Activated T-cell treated with anti-CD3 and anti-CD28 coated beads for 48 hours (primary cell): Measurements from ENCODE around the gene TMEM120B.

ENCODE experiments used
- DNase-seq: peaks from one replicate; pipeline ENCODE4 v3.0.0-alpha.2; 2020; ENCODE audit warnings: low read depth

Gene TMEM120B

DNA sequence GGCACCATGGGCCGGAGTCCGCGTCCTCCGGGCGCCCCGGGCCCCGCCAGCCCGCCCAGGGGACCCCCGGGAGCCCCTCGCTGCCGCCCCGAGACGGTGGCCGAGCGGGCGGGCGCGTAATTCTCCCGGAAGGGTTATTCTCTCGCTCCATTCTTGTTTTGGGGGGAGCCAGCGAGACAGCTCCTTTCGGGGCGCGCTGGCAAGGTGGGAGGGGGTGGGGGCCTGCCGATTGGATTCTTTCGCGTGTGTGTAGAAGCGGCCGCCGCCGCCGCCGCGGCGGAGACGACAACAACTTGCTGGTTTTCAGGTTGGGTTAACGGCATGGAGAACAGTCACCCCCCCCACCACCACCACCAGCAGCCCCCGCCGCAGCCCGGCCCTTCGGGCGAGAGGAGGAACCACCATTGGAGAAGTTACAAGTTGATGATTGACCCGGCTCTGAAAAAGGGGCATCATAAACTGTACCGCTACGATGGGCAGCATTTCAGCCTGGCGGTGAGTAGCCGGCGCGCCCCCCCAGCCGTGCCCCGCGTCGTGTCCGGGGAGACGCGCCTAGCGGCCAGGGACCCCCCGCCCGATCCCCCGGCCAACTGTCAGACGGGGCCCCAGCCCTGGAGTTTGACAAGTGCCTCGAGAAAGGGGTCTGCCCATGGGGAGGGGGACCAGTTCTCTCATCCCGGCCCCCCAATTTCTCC is 92.0 kb downstream of the TMEM120B start:
- DNase-seq: no peak

DNA sequence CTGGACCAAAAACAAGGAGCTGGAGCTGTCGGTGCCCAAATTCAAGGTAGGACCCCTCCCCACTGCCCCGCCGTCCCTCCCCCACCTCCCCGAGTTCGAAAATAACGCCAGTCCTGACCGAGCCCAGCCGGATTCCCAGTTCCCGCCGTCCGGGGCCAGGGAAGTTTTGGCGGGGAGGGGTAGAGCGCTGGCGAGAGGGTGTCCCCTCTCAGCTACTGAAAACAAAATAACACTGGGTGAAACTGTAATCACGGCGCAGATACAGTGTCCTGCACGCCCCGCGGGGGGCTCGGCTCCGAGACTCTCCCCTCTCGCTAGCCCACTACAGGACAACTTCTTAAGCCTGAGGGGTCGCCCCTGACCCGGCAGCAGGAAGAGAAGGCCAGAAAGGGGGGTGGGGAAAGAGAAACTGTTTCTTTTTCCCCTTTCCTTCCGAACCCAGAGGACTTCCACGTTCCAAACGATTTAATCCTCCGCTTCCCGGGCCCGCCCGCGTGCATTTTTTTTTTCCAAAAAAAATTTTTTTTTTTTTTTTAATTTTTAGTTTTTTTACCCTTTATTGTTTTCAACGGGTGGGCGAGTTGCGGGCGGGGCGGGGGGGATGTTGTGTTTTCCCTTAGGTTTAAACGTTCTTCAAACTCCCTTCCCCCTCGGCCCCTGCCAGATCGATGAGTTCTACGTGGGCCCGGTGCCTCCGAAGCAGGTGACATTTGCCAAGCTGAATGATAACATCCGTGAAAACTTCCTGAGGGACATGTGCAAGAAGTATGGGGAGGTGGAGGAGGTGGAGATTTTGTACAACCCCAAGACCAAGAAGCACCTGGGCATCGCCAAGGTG is 92.8 kb downstream of the TMEM120B start:
- no peak for DNase-seq

DNA sequence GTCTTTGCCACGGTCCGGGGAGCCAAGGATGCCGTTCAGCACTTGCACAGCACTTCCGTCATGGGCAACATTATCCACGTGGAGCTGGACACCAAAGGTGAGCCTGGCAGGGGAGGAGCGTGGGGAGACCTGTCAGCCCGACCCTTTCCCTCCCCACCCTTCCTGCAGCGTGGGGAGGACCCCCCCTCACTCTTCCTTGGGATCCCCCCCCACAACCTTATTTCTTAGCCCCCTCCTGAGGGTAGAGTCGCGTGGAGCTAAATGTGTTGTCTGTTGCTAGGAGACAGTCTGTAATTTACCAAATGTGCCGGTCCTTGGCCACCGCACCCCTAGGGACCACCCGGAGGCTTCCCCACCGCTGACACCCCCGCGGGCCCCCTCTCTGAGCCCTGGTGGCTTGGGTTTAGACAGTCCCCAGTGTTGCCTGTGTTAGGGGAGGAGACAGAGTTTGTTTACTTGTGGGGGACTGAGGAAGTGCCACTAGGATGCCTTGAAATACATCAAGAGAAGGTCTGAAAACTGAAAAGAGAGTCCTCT is 93.5 kb downstream of the TMEM120B start:
- no peak for DNase-seq

DNA sequence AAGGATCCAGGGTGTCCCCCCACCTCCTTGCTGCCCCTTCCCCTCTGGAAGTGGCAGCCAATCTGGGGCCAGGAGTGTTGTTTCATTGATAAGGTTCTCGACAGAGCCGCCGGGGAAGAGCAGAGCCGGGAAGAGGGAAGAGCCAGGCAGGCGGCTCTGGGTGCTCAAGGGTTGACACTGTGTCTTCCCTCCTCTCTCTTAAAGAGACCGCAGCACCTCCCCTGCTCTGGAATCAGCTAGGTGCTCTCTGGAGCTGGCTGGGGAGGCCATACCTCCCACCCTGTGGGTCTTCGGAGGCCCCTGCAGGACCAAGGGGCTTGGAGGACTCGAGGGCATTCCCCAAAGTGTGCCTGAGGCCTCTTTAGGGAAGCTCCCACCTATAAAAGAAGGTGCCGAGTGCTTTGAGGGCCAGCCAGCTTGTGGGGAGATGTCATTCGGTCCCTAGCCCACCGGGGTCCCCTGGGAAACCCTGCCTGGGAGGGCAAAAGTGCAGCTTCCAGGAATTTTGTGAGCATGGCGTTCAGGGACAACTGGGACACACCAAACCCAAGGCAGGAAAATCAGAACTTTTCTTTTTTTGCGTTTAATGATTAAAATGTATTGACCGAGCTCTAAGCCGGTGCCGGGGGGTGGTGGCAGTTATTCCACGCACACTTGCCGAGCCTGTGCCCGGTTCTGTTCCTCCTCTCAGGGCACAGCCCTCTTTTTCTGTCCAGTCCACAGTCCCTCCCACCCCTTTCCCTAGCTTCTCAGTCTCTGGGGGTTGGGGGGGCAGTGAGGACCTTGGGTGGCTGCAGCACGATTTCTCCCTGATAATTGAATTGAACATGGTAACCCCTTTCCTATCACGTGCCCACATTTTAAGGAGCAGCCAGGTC is 94.2 kb downstream of the TMEM120B start:
- DNase-seq: no peak

DNA sequence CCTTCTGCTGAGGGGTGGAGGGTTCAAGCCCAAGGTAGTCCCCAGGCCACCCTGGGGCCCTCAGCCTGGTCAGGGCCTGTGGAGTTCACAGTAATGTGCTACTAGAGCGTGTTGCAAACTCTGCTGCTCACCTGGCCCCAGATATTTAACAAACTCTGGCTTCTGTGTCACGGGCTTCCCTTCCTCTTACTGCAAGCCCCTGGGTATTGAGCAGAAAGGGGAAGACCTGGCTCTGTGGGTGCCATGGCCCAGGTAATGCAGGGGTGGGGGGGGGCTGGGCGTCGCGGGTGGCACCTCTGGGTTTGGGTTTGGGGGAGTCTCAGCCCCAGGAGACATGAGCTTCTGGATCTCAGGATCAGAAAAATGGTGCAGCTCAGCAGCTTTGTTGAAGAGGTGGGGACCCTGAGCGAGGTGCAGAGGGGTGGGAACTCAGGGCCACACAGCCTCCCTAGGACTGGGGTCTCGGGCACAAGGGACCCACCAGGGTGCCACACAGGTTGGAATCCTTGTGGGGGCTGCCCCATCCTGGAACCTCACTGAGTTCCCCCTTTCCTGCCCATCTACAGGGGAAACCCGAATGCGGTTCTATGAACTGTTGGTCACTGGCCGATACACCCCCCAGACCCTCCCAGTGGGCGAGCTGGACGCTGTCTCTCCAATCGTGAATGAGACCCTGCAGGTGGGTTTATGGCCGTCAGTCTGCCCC is 95.2 kb downstream of the TMEM120B start:
- DNase-seq: no peak

DNA sequence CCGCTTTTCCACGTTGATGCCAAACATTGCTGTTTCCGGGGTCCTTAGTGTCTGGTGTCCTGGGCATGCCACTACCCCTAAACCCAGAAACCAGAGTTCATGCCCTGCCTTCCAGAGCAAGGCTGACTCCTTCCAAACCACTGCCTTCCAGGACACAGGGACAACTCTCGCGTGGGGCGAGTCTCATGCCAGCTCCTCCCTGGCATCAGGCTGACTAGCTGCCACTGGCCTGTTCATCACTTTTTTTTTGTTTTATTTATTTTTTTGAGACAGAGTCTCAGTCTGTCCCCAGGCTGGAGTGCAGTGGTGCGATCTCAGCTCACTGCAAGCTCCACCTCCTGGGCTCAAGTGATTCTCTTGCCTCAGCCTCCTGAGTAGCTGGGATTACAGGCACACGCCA is 96.1 kb downstream of the TMEM120B start:
- no peak for DNase-seq

DNA sequence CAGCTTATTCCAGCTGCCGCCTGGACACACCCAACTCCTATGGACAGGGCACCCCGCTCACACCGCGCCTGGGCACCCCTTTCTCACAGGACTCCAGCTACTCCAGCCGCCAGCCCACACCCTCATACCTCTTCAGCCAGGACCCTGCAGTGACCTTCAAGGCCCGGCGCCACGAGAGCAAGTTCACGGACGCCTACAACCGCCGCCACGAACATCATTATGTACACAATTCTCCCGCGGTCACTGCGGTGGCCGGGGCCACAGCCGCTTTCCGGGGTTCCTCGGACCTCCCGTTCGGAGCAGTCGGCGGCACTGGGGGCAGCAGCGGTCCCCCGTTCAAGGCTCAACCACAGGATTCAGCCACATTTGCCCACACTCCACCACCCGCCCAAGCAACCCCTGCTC is 97.2 kb downstream of the TMEM120B start:
- no peak for DNase-seq

DNA sequence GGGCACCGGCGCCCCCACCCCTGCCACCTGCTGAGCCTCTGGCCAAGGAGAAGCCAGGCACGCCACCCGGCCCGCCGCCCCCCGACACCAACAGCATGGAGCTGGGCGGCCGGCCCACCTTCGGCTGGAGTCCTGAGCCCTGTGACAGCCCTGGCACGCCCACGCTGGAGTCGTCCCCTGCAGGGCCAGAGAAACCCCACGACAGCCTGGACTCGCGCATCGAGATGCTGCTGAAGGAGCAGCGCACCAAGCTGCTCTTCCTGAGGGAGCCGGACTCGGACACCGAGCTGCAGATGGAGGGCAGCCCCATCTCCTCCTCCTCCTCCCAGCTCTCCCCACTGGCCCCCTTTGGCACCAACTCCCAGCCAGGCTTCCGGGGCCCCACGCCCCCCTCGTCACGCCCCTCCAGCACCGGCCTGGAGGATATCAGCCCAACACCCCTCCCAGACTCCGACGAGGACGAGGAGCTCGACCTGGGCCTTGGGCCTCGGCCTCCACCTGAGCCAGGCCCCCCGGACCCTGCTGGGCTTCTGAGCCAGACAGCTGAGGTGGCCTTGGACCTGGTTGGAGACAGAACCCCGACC is 97.8 kb downstream of the TMEM120B start:
- no peak for DNase-seq

DNA sequence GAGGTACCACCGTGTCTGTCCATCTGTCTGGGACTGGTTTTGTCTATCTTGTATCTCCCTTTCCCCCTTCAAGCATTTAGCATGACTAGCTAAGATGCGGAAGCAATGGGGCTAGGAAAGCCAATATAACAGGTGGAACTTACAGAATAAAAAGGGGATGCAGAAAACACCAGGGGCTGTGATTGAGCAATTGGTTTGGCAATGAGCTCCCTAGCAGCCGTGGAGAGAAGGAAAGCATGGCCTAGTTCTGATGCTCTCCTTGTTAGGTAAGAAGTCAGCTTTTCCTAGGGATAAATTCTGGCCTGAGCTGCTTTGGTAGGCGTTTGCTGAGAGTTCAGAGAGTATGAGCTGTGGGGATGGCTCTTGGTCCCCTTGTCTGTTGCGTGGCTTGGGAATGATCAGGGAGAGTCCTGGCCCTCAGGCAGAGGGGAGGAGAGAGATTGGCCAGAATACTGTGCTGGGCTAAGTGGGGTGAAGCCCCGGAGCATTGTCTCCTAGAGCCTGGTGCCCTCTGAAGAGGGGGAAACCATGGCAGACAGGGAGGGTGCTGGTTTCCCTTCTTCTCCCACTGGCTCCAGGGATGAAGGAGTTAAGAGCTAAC is 98.4 kb downstream of the TMEM120B start:
- no peak for DNase-seq

DNA sequence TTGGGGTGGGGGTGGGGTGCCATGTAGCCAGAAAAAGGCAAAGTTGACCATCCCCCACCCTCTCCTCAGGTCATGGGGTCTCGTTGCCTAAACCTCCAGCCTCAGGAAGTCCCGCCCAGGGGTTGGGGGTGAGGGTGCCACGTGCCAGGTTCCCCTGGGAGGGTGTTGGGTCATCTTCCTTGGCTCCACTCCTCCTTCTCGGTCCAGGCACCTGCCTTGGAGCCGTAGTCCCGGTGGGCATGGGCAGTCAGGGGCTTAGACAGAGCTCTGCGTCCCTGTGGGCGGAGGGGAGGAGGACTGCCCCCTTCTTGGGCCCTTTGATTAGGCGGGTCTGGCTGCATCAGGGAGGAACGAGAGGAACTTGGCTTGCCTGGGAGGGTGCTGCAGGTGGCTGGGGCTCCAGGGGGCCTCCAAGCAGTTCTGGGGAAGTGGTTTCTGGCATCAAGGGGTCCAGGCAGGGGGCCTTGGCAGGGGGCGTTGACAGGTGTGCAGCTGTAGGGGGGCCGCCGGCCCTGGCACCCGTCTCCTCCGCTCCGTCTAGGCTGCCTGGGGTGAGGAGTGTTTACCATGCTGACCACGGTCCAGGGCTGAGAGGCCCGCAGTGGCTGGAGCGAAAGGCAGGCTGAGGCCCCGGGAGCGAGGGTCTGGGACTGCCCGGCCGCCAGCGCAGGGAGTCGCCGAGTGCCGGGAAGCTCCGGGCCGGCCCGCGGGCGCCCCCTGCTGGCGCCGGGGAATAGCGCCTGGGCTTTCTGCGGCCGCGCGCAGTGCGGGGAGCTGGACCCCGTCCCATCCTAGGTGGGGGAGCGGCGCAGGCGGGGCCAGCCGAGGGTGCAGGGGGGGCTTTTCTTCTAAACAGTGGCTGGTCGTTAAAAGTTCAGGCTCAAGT is 99.1 kb downstream of the TMEM120B start:
- DNase-seq: peak; percentile 74

DNA sequence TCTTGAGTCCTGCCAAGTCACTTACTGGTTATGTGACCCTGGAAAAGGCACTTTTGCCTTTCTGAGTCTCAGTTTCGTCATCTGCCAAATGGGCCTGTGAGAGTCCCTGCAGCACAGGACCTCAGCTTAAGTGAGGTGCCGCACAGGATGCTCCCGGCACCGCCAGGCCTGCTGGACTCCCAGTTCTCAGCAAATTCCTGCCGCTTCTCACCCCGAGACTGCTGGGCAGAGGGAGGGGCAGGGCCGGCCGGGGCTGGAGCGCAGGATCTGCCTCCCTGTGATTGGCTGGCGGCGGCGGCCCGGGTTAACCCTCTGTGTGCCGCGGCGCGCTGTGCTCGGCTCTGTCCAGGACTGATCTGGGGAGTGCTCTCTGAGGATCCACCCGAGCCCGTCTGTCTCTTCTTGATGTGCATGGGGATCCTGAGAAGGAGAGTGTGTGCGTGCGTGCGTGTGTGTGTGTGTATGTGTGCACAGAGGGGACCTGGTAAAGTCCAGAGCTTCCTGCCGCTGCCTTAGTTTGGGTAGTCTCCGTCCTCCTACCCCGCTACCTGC is 99.8 kb downstream of the TMEM120B start:
- no peak for DNase-seq

DNA sequence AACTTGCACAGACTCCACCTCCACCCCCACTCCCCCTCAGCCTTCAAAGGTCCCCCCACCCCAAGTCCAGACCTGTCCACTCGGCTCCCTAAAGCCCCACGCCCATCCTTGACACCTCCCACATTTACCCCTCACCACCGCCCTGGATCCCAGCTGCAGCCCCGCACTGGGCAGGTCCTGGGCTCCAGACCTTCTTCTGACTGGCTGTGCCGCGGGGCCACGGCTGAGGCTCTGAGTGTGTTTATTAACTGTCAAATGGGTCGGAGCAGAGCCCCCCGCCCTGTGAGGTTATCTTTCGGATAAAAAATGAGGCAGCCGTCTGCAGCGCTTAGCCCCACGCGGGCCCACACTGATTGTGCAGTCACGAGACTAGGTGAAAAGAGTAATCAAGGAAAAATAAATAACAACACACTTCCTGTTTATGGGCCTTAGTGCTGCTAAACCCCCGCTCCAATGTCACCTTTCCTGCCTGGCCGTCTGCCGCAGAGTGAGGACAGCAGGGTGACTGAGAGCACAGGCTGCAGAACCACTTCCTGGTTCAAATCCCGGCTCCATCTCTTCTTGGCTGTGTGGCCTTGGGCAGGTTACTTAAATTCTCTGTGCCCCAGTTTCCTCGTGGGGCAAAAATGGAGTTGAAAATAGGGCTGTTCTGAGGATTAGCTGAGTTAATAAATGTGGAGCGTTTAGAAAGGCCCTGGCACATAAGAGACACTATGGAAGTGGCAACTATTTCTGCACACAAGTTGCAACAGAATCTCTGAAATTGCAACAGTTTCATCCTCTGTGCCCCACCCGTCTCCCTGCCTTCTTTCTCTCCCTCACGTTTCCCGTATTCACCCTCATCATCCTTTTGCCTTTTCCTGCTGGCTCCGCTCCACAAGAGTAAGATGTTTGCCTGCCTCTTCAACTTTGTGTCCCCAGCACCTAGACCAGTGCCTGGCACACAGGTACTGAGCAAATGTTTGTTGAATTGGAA is 100.7 kb downstream of the TMEM120B start:
- DNase-seq: no peak

DNA sequence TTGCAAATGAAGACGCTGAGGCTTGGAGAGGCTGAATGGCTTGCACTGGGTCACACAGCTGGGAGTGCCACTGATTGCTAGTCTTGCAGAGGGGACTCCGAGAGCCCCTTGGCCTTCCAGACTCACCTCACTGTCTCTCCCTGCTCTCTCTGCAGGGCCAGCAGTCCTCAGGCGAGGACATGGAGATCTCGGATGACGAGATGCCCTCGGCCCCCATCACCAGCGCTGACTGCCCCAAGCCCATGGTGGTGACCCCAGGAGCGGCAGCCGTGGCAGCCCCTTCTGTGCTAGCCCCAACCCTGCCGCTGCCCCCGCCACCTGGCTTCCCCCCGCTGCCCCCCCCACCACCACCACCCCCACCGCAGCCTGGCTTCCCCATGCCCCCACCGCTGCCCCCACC is 101.4 kb downstream of the TMEM120B start:
- DNase-seq: no peak

DNA sequence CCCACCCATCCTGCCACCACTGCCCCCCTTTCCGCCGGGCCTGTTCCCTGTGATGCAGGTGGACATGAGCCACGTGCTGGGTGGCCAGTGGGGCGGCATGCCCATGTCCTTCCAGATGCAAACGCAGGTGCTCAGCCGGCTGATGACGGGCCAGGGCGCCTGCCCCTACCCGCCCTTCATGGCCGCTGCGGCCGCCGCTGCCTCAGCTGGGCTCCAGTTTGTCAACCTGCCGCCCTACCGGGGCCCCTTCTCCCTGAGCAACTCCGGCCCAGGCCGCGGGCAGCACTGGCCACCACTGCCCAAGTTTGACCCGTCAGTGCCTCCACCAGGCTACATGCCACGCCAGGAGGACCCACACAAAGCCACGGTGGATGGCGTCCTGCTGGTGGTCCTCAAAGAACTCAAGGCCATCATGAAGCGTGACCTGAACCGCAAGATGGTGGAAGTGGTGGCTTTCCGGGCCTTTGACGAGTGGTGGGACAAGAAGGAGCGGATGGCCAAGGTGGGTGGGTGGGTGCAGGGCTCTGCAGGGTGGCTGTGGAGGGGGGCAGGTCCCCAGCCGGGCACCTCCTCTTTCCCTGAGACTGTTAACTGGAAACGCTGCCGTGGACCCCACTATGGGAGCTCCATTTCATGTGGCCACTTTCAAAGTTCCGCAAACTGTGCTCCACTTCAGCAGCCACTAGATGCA is 102.0 kb downstream of the TMEM120B start:
- no peak for DNase-seq

DNA sequence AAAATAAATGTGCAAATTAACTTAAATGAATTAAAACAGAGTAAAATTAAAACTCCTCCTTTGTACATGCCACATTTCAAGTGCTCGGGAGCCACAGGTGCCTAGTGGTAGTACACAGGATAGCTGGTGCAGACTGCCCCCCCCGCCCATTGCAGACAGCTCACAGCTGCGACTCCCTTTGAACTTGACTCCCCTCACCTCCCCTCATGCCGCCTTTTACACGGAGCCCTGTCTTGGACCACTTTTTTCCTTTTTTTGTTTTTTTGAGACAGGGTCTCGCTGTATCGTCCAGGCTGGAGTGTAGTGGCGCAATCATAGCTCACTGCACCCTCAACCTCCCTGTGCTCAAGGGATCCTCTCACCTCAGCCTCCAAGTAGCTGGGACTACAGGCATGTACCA is 102.7 kb downstream of the TMEM120B start:
- DNase-seq: no peak

DNA sequence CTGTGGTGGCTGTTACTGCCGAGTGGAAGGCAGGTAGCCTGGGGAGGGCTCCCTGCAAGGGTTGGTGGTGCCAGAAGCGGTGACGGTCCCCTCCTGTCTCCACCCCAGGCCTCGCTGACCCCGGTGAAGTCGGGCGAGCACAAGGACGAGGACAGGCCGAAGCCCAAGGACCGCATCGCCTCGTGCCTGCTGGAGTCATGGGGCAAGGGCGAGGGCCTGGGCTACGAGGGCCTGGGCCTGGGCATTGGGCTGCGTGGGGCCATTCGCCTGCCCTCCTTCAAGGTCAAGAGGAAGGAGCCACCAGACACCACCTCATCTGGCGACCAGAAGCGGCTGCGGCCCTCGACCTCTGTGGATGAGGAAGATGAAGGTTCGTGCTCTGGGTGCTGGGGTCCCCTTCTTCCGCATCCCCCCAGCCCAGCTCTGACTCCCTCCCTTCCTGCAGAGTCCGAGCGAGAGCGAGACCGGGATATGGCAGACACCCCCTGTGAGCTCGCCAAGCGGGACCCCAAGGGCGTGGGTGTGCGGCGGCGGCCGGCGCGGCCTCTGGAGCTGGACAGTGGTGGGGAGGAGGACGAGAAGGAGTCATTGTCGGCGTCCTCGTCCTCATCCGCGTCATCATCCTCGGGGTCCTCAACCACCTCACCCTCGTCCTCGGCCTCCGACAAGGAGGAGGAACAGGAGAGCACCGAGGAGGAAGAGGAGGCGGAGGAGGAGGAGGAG is 104.5 kb downstream of the TMEM120B start:
- no peak for DNase-seq

DNA sequence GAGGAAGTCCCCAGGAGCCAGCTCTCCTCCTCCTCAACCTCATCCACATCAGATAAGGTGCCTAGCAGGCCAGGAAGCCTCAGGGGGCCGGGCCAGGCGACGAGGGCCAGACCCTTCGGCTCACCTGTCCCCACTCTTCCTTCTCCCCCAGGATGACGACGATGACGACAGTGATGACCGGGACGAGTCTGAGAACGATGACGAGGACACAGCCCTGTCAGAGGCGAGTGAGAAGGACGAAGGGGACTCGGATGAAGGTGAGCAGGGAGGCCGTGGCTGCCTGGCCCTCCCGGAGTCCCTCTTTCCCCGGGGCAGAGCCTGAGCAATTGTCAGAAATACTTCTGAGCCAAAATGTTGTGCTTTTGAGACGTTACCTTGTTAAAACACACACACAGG is 105.1 kb downstream of the TMEM120B start:
- no peak for DNase-seq
